Measurements from ENCODE around the gene SURF6. TPM values are rescaled to one million over a fixed set of nuclear protein-coding genes. Genes with fewer than 3 reads are reported as not detected.
"Not testable (repeated sequence)": the region's sequence is repeated elsewhere in the genome, so short reads cannot be mapped to it uniquely, and the experiment has no call there.

The SURF6 gene
- total RNA-seq, 3 donors from 2014 or later (not counting 1 experiment from before 2014, with no cell fraction given), result 13.8 to 23.5 (median 21.3) TPM

DNA sequence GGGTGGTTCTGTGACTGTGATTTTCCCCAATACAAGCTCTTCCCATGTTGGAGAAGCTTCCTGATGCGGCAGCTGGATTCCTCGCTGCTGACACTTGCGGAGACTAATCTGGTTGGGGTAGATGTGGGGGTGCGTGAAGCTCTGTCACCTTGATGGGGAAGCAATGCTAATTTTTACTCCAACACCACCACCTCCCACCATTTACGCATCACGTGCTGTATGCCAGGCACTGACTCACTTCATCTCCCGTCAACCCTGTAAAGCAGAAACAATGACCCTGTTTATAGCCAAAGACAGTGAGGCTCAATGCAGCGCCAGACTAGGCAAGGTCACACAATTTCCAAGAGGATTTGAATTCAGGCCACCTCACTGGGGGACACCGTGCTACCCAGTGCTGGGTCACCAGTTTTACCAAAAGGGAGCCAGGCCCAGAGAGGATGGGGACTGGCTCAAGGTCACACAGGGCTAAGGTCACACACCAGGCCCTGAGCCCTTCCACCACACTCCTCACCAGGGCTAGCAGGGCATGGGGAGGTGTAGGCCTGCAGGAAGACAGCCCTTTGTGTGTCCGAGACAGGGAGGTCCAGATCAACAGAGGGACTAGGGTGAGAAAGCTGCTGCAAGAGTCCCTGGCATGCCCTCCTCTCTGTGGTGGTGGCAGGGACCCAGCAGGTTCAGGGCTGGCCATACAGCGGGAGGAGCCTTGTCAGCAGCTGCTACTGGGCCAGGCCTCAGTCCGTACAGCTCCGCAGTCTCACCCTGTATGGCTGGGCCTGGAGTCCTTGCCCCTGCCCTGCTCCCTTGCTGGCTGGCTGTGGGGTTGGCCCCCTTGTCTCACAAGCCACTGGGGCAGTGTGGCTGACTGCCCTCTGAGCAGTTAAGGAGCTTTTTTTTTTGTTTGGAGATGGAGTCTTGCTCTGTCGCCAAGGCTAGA is 43.4 kb upstream of the SURF6 start:
- no peaks in the 10 kb centered on the region for H3K9me3 ChIP-seq (ENCODE audit: control insufficient read depth, insufficient read depth, low read length)
- H3K36me3 ChIP-seq (ENCODE audit: control insufficient read depth, insufficient read depth, low read length), result no peaks in the 10 kb centered on the region
- Mint-ChIP-seq H3K4me3 (no peak overlapping the region), H3K36me3 (no peaks in the 10 kb centered on the region), H3K9me3 (no peaks in the 10 kb centered on the region), H3K4me1 (peaks cover 8 to 12% of the 10 kb centered on the region in 2 donors), H3K27ac (no peak overlapping the region), H3K27me3 (ENCODE audit: low read depth in 2 of 2) (no peaks in the 10 kb centered on the region)
- no peak overlapping the region for H3K4me3 ChIP-seq (ENCODE audit: low read length)
- H3K27ac ChIP-seq (ENCODE audit: low read length), result no peak overlapping the region
- intact Hi-C loops (cut with micrococcal nuclease), result loop anchor here (10.0 kb wide), 1 partner anchor 195 kb away; no protein-coding TSS in a partner anchor
- H3K4me1 ChIP-seq (ENCODE audit: control insufficient read depth, insufficient read depth, low read length), result peaks cover 17% of the 10 kb centered on the region
- 96% methylated on average over 11 of the region's 14 CpGs for WGBS (ENCODE audit: insufficient coverage)
- no peak for TF ChIP-seq CTCF (IDR thresholded peaks at IDR 0.05)
- H3K27me3 ChIP-seq (ENCODE audit: control insufficient read depth, insufficient read depth, low read length), result no peaks in the 10 kb centered on the region
- ATAC-seq (no peak), DNase-seq (no peak)

GRCh38 chr9:133378408-133378962 is 42.5 kb upstream of the SURF6 start:
- Mint-ChIP-seq H3K27me3 (ENCODE audit: low read depth in 2 of 2) (no peaks in the 10 kb centered on the region), H3K27ac (no peak overlapping the region), H3K9me3 (no peaks in the 10 kb centered on the region), H3K36me3 (no peaks in the 10 kb centered on the region), H3K4me3 (peak overlapping the region; percentile 5), H3K4me1 (peaks cover 10 to 14% of the 10 kb centered on the region in 2 donors)
- ATAC-seq, result no peak
- Histone ChIP-seq H3K9me3 (ENCODE audit: control insufficient read depth, insufficient read depth, low read length) (no peaks in the 10 kb centered on the region), H3K36me3 (ENCODE audit: control insufficient read depth, insufficient read depth, low read length) (no peaks in the 10 kb centered on the region), H3K4me1 (ENCODE audit: control insufficient read depth, insufficient read depth, low read length) (peaks cover 24% of the 10 kb centered on the region), H3K27me3 (ENCODE audit: control insufficient read depth, insufficient read depth, low read length) (no peaks in the 10 kb centered on the region), H3K27ac (ENCODE audit: low read length) (no peak overlapping the region), H3K4me3 (ENCODE audit: low read length) (no peak overlapping the region)
- no peak for DNase-seq
- WGBS (ENCODE audit: insufficient coverage), result 88% methylated on average over 1 of the region's 1 CpG
- no peak for TF ChIP-seq CTCF (IDR thresholded peaks at IDR 0.05)
- intact Hi-C loops (cut with micrococcal nuclease), result loop anchor here (10.0 kb wide), 1 partner anchor 194 kb away; no protein-coding TSS in a partner anchor

DNA sequence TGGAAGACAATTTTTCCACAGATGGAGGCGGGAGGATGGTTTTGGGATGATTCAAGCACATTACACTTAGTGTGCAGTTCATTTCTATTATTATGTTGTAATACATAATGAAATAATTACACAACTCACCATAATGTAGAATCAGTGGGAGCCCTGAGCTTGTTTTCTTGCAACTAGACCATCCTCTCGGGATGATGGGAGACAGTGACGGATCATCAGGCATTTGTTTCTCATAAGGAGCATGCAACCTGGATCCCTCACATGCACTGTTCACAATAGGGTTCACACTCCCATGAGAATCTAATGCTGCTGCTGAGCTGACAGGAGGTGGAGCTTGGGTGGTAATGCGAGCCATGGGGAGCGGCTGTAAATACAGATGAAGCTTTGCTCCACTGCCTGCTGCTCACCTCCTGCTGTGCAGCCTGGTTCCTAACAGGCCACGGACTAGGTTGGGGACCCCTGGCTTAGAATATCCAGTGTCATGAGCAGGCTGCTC is 41.8 kb upstream of the SURF6 start:
- H3K27ac Mint-ChIP-seq, result no peak overlapping the region

DNA sequence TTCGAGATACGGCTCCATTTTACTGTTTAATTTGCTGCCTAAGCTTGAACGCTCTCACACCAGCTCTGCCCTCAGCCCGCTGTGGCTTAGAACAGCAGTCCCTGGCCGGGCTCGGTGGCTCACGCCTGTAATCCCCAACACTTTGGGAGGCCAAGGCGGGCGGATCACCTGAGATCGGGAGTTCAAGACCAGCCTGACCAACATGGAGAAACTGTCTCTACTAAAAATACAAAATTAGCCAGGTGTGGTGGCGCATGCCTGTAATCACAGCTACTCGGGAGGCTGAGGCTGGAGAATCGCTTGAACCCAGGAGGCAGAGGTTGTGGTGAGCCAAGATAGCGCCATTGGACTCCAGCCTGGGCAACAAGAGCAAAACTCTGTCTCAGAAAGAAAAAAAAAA is 41.3 kb upstream of the SURF6 start:
- H3K4me1 Mint-ChIP-seq, result peaks cover 15 to 21% of the 10 kb centered on the region in 2 donors
- H3K9me3 Mint-ChIP-seq; H3K36me3 ChIP-seq (ENCODE audit: control insufficient read depth, insufficient read depth, low read length); H3K27me3 ChIP-seq (ENCODE audit: control insufficient read depth, insufficient read depth, low read length); H3K27ac ChIP-seq (ENCODE audit: low read length); ATAC-seq; H3K36me3 Mint-ChIP-seq; DNase-seq; H3K9me3 ChIP-seq (ENCODE audit: control insufficient read depth, insufficient read depth, low read length); H3K27ac Mint-ChIP-seq; H3K27me3 Mint-ChIP-seq (ENCODE audit: low read depth in 2 of 2); H3K4me3 ChIP-seq (ENCODE audit: low read length): not testable (repeated sequence)
- peaks cover 34% of the 10 kb centered on the region for H3K4me1 ChIP-seq (ENCODE audit: control insufficient read depth, insufficient read depth, low read length)
- intact Hi-C loops (cut with micrococcal nuclease), result loop anchor here (2.0 to 10.0 kb wide), 2 partner anchors 40 to 192 kb away; partner anchors contain the start of gene SURF6
- WGBS (ENCODE audit: insufficient coverage), result 90% methylated on average over 14 of the region's 14 CpGs
- peak overlapping the region; percentile 76 for H3K4me3 Mint-ChIP-seq

More for the DNA sequence above, 41.8 kb upstream of the SURF6 start:
- no peaks in the 10 kb centered on the region for H3K9me3 ChIP-seq (ENCODE audit: control insufficient read depth, insufficient read depth, low read length)
- intact Hi-C loops (cut with micrococcal nuclease), result loop anchor here (2.0 to 10.0 kb wide), 2 partner anchors 41 to 193 kb away; partner anchors contain the start of gene SURF6
- Mint-ChIP-seq H3K4me1 (peaks cover 10 to 16% of the 10 kb centered on the region in 2 donors), H3K27me3 (ENCODE audit: low read depth in 2 of 2) (no peaks in the 10 kb centered on the region), H3K36me3 (no peaks in the 10 kb centered on the region), H3K9me3 (no peaks in the 10 kb centered on the region), H3K4me3 (no peak overlapping the region)
- no peaks in the 10 kb centered on the region for H3K27me3 ChIP-seq (ENCODE audit: control insufficient read depth, insufficient read depth, low read length)
- H3K4me3 ChIP-seq (ENCODE audit: low read length), result no peak overlapping the region
- H3K36me3 ChIP-seq (ENCODE audit: control insufficient read depth, insufficient read depth, low read length), result peaks cover 4% of the 10 kb centered on the region
- WGBS (ENCODE audit: insufficient coverage), result 86% methylated on average over 5 of the region's 6 CpGs
- DNase-seq (no peak), ATAC-seq (no peak)
- H3K27ac ChIP-seq (ENCODE audit: low read length), result no peak overlapping the region
- peaks cover 29% of the 10 kb centered on the region for H3K4me1 ChIP-seq (ENCODE audit: control insufficient read depth, insufficient read depth, low read length)
- no peak for TF ChIP-seq CTCF (IDR thresholded peaks at IDR 0.05)
